HPDE6-E6E7 (cell line): ENCODE data around the gene DENND10.
A peak's percentile ranks its signal among the peaks of the same experiment; 100 is the strongest.
"Not testable (repeated sequence)": the region's sequence is repeated elsewhere in the genome, so short reads cannot be mapped to it uniquely, and the experiment has no call there.

Experiments used
- DNase-seq: peaks from one replicate; pipeline ENCODE4 v3.0.0; 2011; ENCODE audit warnings: missing footprints; ENCODE audit errors: extremely low spot score

DENND10 gene

GRCh38 chr10:119166564-119166963 is 62.7 kb downstream of the DENND10 start:
- no peak for DNase-seq

GRCh38 chr10:119167041-119167440 is 63.1 kb downstream of the DENND10 start:
- DNase-seq: no peak

GRCh38 chr10:119174109-119174508 is 70.2 kb downstream of the DENND10 start:
- DNase-seq: no peak

- no peak for DNase-seq
These were observed 72.3 kb downstream of the DENND10 start for GRCh38 chr10:119176166-119176565.

DNA sequence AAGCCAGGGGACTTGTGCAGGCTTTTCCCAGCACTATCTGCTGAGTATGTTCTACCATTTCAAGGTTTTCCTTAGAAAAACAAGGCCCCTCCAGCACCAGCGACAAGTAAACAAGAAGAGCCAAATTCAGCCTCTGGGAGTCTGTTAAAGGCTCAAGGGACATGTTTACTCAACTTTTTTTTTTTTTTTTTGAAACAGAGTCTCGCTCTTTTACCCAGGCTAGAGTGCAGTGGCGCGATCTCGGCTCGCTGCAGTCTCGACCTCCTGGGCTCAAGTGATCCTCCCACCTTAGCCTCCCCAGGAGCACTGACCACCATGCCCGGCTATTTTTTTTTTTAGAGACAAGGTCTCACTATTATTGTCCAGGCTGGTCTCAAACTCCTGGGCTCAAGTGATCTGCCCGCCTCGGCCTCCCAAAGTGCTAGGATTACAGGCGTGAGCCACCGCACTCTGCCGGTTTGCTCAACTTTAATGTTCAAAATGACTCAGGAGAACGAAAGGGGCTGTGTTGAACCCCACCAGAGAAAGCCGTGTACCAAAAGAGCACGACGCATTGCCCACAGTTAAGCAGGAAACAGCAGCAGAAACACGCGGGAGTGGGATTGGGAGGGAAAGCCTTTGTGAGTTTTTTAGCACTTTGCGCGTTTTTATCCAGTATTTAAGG is 73.9 kb downstream of the DENND10 start:
- no peak for DNase-seq

DNA sequence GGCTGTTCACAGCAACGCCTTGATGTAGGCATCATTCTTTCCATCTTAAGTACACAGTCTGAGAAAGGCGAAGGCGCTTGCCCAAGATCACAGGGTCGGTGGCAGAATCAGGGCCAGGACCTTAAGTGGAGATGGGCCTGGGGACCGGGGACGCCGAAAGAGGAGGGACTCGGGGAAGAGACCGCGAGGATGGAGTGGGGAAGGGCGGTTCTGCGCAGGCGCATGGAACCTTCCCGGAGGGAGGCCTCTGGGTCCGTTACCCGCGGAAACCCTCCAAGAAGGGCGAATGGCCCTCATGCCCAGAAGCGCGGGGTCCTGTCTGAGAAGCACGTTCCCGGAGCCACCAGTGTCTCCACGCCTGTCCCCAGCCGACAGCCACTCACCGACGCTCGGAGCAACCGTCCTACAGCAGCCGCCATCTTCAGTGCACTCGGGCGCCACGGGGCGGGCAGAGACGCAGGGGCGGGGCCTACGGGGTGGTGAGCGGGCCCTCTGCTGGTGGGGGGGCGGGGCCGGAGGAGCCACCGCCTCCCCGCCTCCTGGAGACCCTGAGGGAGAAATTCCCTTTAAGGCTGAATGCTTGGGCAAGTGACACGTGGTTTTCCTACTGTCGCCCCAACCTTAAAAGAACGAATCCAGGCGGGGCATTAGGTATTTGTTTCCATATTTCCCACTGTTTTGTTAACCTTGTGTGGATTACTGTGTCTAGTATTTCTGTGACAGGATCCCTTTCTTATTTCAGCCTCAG is 74.6 kb downstream of the DENND10 start, which contains the start of gene PRDX3:
Gene PRDX3 (minus strand): TSS at position 441 of the 748 bp plus-strand sequence. CDS start 22 bp downstream, at position 419.
- DNase-seq: peak; percentile 82

DNA sequence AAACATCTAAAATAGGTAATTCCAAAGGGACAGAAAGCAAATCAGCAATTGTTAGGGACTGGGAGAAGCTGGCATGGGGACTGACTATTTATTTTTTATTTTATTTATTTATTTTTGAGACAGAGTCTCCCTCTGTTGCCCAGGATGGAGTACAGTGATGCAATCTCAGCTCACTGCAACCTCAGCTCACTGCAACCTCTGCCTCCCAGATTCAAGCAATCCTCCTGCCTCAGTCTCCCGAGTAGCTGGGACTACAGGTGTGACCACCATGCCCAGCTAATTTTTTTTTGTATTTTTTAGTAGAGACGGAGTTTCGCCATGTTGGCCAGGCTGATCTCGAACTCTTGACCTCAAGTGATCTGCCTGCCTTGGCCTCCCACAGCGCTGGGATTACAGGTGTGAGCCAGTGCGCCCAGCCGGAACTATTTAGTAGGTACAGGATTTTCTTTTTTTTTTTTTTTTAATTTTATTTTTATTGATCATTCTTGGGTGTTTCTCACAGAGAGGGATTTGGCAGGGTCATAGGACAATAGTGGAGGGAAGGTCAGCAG is 77.0 kb downstream of the DENND10 start:
- DNase-seq: not testable (repeated sequence)

DNA sequence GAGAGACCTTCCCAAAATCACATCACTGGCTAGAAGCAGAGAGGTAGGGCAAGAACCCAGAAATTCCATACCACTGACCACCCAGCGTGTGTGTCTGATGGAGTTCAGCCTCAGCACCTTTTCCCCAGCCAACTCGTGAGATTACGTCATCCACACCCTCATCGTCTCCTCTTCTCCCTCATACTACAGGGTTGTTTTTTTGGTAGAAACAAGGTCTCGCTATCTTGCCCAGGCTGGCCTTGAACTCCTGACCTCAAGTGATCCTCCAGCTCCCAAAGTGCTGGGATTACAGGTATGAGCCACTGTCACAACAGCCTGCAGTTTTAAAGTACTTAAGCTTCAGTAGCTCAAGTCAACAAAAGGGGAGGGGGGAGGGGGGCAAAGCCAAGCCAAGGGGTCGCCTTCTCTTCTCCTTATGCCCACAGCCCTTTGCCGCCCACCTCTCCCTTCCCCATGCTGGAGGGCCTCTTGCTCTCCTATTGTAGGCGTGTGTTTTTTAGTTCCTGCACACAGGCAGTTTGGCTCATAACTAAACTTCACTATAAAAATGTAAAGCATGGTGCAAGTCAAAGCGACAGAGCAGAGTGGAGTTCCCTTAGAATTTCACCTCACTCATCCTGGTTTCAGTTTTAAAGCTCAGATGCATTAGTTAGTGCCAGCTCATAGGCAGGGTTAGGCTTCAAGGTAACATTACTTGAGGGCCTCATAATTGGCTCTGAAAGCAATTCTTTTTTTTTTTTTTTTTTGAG is 79.9 kb downstream of the DENND10 start:
- no peak for DNase-seq
